HUDEP-2 (cell line): ENCODE measurements around the gene CNKSR3.
A peak's percentile ranks its signal among the peaks of the same experiment; 100 is the strongest.

Experiments
- DNase-seq, 76 experiments: peaks; one replicate each; lab custom pipeline; 2025; ENCODE audit not compliant: unreplicated experiment in 76 of 76; lab: John Stamatoyannopoulos, UW

The CNKSR3 gene

GRCh38 chr6:154358019-154358545 lies 152.4 kb downstream of the CNKSR3 start:
- no peak for DNase-seq

- no peak for DNase-seq
These were observed 153.8 kb downstream of the CNKSR3 start, which contains the start of gene IPCEF1 for GRCh38 chr6:154356690-154357089. Gene IPCEF1 (minus strand): TSS chr6:154356803. CDS start chr6:154265947, 90,856 bp downstream.

GRCh38 chr6:154356113-154356512 lies 154.4 kb downstream of the CNKSR3 start:
- DNase-seq: no peak

- DNase-seq: no peak
These were observed 156.2 kb downstream of the CNKSR3 start for GRCh38 chr6:154354265-154354777.

GRCh38 chr6:154353626-154354025 lies 156.9 kb downstream of the CNKSR3 start:
- no peak for DNase-seq

GRCh38 chr6:154352898-154353585 lies 157.4 kb downstream of the CNKSR3 start:
- no peak for DNase-seq

GRCh38 chr6:154350293-154350692 lies 160.2 kb downstream of the CNKSR3 start:
- DNase-seq: no peak

- DNase-seq: no peak
These were observed 162.5 kb downstream of the CNKSR3 start for GRCh38 chr6:154347981-154348380.

- DNase-seq: no peak
These were observed 164.7 kb downstream of the CNKSR3 start for GRCh38 chr6:154345811-154346210.

- DNase-seq: peak in 24 of 76 experiments; percentile 5 to 44 (median 24)
These were observed 166.8 kb downstream of the CNKSR3 start for GRCh38 chr6:154343473-154344308.

- no peak for DNase-seq
These were observed 168.6 kb downstream of the CNKSR3 start for GRCh38 chr6:154341871-154342270.

- DNase-seq: no peak
These were observed 169.1 kb downstream of the CNKSR3 start for GRCh38 chr6:154341336-154341735.
